GM12873 (cell line): ENCODE measurements around the gene ASB16.

ENCODE experiments used
- CTCF ChIP-seq: IDR thresholded peaks from 2 replicates; pipeline ENCODE4 v1.5.1; 2012; ENCODE audit warnings: low read depth, mild to moderate bottlenecking, moderate library complexity, low read length, control low read depth; ENCODE audit not compliant: insufficient read depth; ENCODE audit errors: missing control alignments

Gene ASB16

GRCh38 chr17:44144966-44145739 is 25.4 kb upstream of the ASB16 start:
- TF ChIP-seq CTCF, result no peak

- TF ChIP-seq CTCF, result no peak
Observed at GRCh38 chr17:44146375-44147346, 23.8 kb upstream of the ASB16 start.

- no peak for TF ChIP-seq CTCF
Observed at GRCh38 chr17:44147812-44148211, 22.7 kb upstream of the ASB16 start.

GRCh38 chr17:44149750-44150329 is 20.7 kb upstream of the ASB16 start:
- TF ChIP-seq CTCF, result no peak

GRCh38 chr17:44152875-44153274 is 17.6 kb upstream of the ASB16 start:
- no peak for TF ChIP-seq CTCF

- TF ChIP-seq CTCF, result no peak
Observed at GRCh38 chr17:44155488-44155887, 15.0 kb upstream of the ASB16 start.

- TF ChIP-seq CTCF, result no peak
Observed at GRCh38 chr17:44159519-44160210, 10.8 kb upstream of the ASB16 start.
